ENCODE results near the gene UBE2F. TPM values are rescaled to one million over a fixed set of nuclear protein-coding genes. Genes with fewer than 3 reads are reported as not detected.
A peak's percentile ranks its signal among the peaks of the same experiment; 100 is the strongest.

The UBE2F gene
- total and polyA plus RNA-seq, 9 of the 15 experiments (the other 6 are each of a cell fraction or from before 2014, with no cell fraction given) = 18.1 to 88.1 (median 53.0) TPM

- TF ChIP-seq PBX2 (CRISPR knock-in tag; IDR thresholded peaks at IDR 0.05; ENCODE audit: low read depth) (no peak), PBX2 (tag; conservative IDR thresholded peaks at IDR 0.05; ENCODE audit: low read depth) (no peak), ZNF764 (CRISPR knock-in tag; IDR thresholded peaks at IDR 0.05; ENCODE audit: low read depth) (no peak), NCOA4 (IDR thresholded peaks at IDR 0.05; ENCODE audit: partially characterized antibody) (no peak), HDAC1 (IDR thresholded peaks at IDR 0.05) (peak in 1 of 2 experiments; percentile 43; a peak in 1 of 4 replicates), DEAF1 (CRISPR knock-in tag; IDR thresholded peaks at IDR 0.05) (no peak), ZNF583 (CRISPR knock-in tag; IDR thresholded peaks at IDR 0.05) (no peak), RFX7 (CRISPR knock-in tag; IDR thresholded peaks at IDR 0.05) (no peak), RBM22 (IDR thresholded peaks at IDR 0.05; ENCODE audit: low read depth, low read length, poor library complexity, severe bottlenecking) (no peak), KDM5B (IDR thresholded peaks at IDR 0.05; ENCODE audit: insufficient replicate concordance, low read depth, low read length) (peak; percentile 53), ZEB2 (IDR thresholded peaks at IDR 0.05) (no peak), BRD9 (IDR thresholded peaks at IDR 0.05; ENCODE audit: low read depth, partially characterized antibody) (no peak), EP300 (IDR thresholded peaks at IDR 0.05; ENCODE audit: low read length) (no peak), HDAC2 (IDR thresholded peaks at IDR 0.05) (no peak), CBX3 (IDR thresholded peaks at IDR 0.05; ENCODE audit: borderline replicate concordance in 1 of 2, low read length in 2 of 2) (peak in 1 of 2 experiments; percentile 25; a peak in 1 of 3 replicates), SETDB1 (IDR thresholded peaks at IDR 0.05; ENCODE audit: low read length) (no peak), LEF1 (IDR thresholded peaks at IDR 0.05) (no peak), SMAD3 (CRISPR knock-in tag; conservative IDR thresholded peaks at IDR 0.05) (no peak), ZBTB2 (IDR thresholded peaks at IDR 0.05) (no peak), NFRKB (IDR thresholded peaks at IDR 0.05; ENCODE audit: low read depth) (no peak; the same call in none of the 2 replicates), NR2C1 (IDR thresholded peaks at IDR 0.05) (peak; percentile 98), NR2C1 (tag; IDR thresholded peaks at IDR 0.05) (peak; percentile 99), TRIM28 (IDR thresholded peaks at IDR 0.05) (no peak), BRF2 (IDR thresholded peaks at IDR 0.05; ENCODE audit: borderline replicate concordance, insufficient read depth, insufficient read length) (no peak)
Measured at GRCh38 chr2:238060542-238061314, 93.9 kb downstream of the UBE2F start, which contains the start of gene SCLY (continued).

Data from K562 (cell line).